ENCODE measurements around the gene PIK3AP1. TPM values are rescaled to one million over a fixed set of nuclear protein-coding genes. Genes with fewer than 3 reads are reported as not detected.

PIK3AP1 gene
- total RNA-seq, 2 donors from 2014 or later: 1.3 to 5.2 TPM

- Mint-ChIP-seq H3K9me3 (no peaks in the 10 kb centered on the region), H3K4me3 (no peak overlapping the region), H3K27me3 (ENCODE audit: insufficient read depth) (no peaks in the 10 kb centered on the region), H3K36me3 (ENCODE audit: low read depth) (no peaks in the 10 kb centered on the region), H3K4me1 (peaks cover 28% of the 10 kb centered on the region), H3K27ac (no peak overlapping the region)
- Histone ChIP-seq H3K36me3 (ENCODE audit: control insufficient read depth, insufficient read depth, low read length) (peaks cover 10% of the 10 kb centered on the region), H3K27me3 (ENCODE audit: control insufficient read depth, insufficient read depth, low read length, poor library complexity, severe bottlenecking) (no peaks in the 10 kb centered on the region), H3K27ac (ENCODE audit: low read depth, low read length) (no peak overlapping the region), H3K4me1 (ENCODE audit: control insufficient read depth, insufficient read depth, low read length) (peaks cover 4% of the 10 kb centered on the region), H3K9ac (ENCODE audit: extremely low read depth, low read length, poor library complexity, severe bottlenecking) (no peak overlapping the region), H3K9me3 (ENCODE audit: control insufficient read depth, low read length) (no peaks in the 10 kb centered on the region), H3K4me3 (ENCODE audit: low read length) (peak overlapping the region; percentile 34)
- WGBS, 2 experiments (ENCODE audit: insufficient coverage in 1 of 2, insufficient read length in 1 of 2): 100% methylated on average over 1 of the region's 1 CpG
- no peak for TF ChIP-seq CTCF (conservative IDR thresholded peaks at IDR 0.05)
- DNase-seq: no peak
Observed at GRCh38 chr10:96584035-96584434, 136.3 kb downstream of the PIK3AP1 start.

DNA sequence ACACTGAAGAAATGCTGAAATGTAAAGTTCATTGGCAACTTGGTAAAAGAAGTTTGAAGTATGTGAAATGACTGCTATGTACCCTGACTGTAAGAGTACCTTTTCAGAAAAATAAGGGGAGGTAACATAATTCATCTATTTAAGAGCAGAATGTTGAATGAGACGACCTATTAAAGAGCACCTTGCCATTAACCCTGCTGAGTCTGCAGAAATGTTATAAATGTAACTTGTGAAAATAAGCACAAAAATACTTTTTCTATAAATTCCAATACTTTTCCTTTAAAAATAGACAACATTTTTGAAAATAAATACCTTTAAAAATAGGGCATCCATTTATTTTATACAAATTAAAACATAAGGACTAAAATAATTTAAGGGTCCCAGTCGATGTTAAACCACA, 141.2 kb downstream of the PIK3AP1 start:
- no peak for DNase-seq
- Mint-ChIP-seq H3K4me3 (no peak overlapping the region), H3K27me3 (ENCODE audit: insufficient read depth) (no peaks in the 10 kb centered on the region), H3K4me1 (peaks cover 28% of the 10 kb centered on the region), H3K9me3 (no peaks in the 10 kb centered on the region), H3K36me3 (ENCODE audit: low read depth) (peaks cover 18% of the 10 kb centered on the region), H3K27ac (no peak overlapping the region)
- Histone ChIP-seq H3K4me1 (ENCODE audit: control insufficient read depth, insufficient read depth, low read length) (no peaks in the 10 kb centered on the region), H3K9me3 (ENCODE audit: control insufficient read depth, low read length) (no peaks in the 10 kb centered on the region), H3K27ac (ENCODE audit: low read depth, low read length) (no peak overlapping the region), H3K36me3 (ENCODE audit: control insufficient read depth, insufficient read depth, low read length) (peaks cover 31% of the 10 kb centered on the region), H3K27me3 (ENCODE audit: control insufficient read depth, insufficient read depth, low read length, poor library complexity, severe bottlenecking) (no peaks in the 10 kb centered on the region), H3K4me3 (ENCODE audit: low read length) (no peak overlapping the region), H3K9ac (ENCODE audit: extremely low read depth, low read length, poor library complexity, severe bottlenecking) (no peak overlapping the region)
- no peak for TF ChIP-seq CTCF (conservative IDR thresholded peaks at IDR 0.05)
- 94% methylated on average over 2 of the region's 2 CpGs; no CpG with 5 or more reads in 1 of the 2 experiments for WGBS, 2 experiments (ENCODE audit: insufficient coverage in 1 of 2, insufficient read length in 1 of 2)

GRCh38 chr10:96578633-96579032, 141.7 kb downstream of the PIK3AP1 start:
- Mint-ChIP-seq H3K4me1 (peaks cover 33% of the 10 kb centered on the region), H3K9me3 (no peaks in the 10 kb centered on the region), H3K27me3 (ENCODE audit: insufficient read depth) (no peaks in the 10 kb centered on the region), H3K4me3 (no peak overlapping the region), H3K27ac (peak overlapping the region; percentile 2), H3K36me3 (ENCODE audit: low read depth) (peaks cover 23% of the 10 kb centered on the region)
- Histone ChIP-seq H3K9ac (ENCODE audit: extremely low read depth, low read length, poor library complexity, severe bottlenecking) (no peak overlapping the region), H3K27me3 (ENCODE audit: control insufficient read depth, insufficient read depth, low read length, poor library complexity, severe bottlenecking) (no peaks in the 10 kb centered on the region), H3K4me3 (ENCODE audit: low read length) (no peak overlapping the region), H3K4me1 (ENCODE audit: control insufficient read depth, insufficient read depth, low read length) (no peaks in the 10 kb centered on the region), H3K27ac (ENCODE audit: low read depth, low read length) (no peak overlapping the region), H3K9me3 (ENCODE audit: control insufficient read depth, low read length) (no peaks in the 10 kb centered on the region), H3K36me3 (ENCODE audit: control insufficient read depth, insufficient read depth, low read length) (peaks cover 31% of the 10 kb centered on the region)
- 81 to 95% methylated on average over 4 to 5 of the region's 5 CpGs for WGBS, 2 experiments (ENCODE audit: insufficient coverage in 1 of 2, insufficient read length in 1 of 2)
- TF ChIP-seq CTCF (conservative IDR thresholded peaks at IDR 0.05): no peak
- DNase-seq: no peak

Data from endodermal cell (in vitro differentiated cells).